K562 (cell line): ENCODE measurements around the gene RABIF. TPM values are rescaled to one million over a fixed set of nuclear protein-coding genes. Genes with fewer than 3 reads are reported as not detected.

Source experiments
- ATAC-seq: fragments of 200-7000 bp; cut with Tn5 transposase; 3 replicates; pipeline ENCODE4 v1.9.1; 2020; ENCODE audit warnings: moderate library complexity
- BruUV-seq: library from RNA; stranded (reverse); fragments of 400-500 nt; replicated peaks from 2 replicates; lab custom pipeline; 2021; lab: Mats Ljungman, UMichigan
- CTCF ChIA-PET: fragments of 300-600 bp; formaldehyde crosslinking; extraction: SDS; loops from one replicate; lab custom pipeline; 2021; ENCODE audit warnings: low intra/inter-chr PET ratio; lab: Yijun Ruan, JAX
- POLR2A ChIA-PET: fragments of 300-600, 350-650 bp; sonication (Branson Sonifier 250); formaldehyde crosslinking; extraction: SDS; loops from one replicate; lab custom pipeline; 2021; ENCODE audit warnings: antibody characterized with exemption, inconsistent platforms; lab: Yijun Ruan, JAX
- DNase-seq, 4 experiments: peaks; one replicate each; pipeline versions ENCODE4 v3.0.0 to v3.0.0-alpha.2; 2011 to 2018; ENCODE audit warnings: low spot score in 3 of 4, mixed read lengths in 3 of 4; ENCODE audit errors: extremely low read depth in 1 of 4
- FAIRE-seq: peaks from 2 replicates; lab custom pipeline; 2011; peaks lifted over from hg19 to GRCh38; lab: Jason Lieb, UNC
- H2AFZ ChIP-seq: 2 replicates; pipeline ENCODE4 v1.6.0; 2011; ENCODE audit warnings: low read depth, low read length, control low read depth, inconsistent platforms
- H3K27ac ChIP-seq: fragments of 200-600 bp; 3 replicates; pipeline ENCODE4 v1.8.0; 2011; ENCODE audit warnings: low read depth, mild to moderate bottlenecking, control low read depth, inconsistent platforms, low read length, moderate library complexity, mixed read lengths; ENCODE audit errors: extremely low read depth
- H3K27me3 ChIP-seq, 2 experiments: fragments of 300-600 bp in 1 of 2; 2 replicates in 1 of 2; 3 replicates in 1 of 2; pipeline versions ENCODE4 v1.6.0 to v1.8.0; 2011; ENCODE audit warnings: inconsistent platforms in 2 of 2, low read length in 2 of 2, mild to moderate bottlenecking in 1 of 2, mixed read lengths in 1 of 2, moderate library complexity in 1 of 2; ENCODE audit not compliant: control insufficient read depth in 2 of 2, insufficient read depth in 2 of 2
- H3K36me3 ChIP-seq: fragments of 300-600 bp; 3 replicates; pipeline ENCODE4 v1.8.0; 2011; ENCODE audit warnings: mild to moderate bottlenecking, low read length, inconsistent platforms; ENCODE audit not compliant: control insufficient read depth, insufficient read depth
- H3K4me1 ChIP-seq, 2 experiments: fragments of 200-600 bp in 1 of 2; replicated peaks in 1 of 2; 2 replicates in 1 of 2; 3 replicates in 1 of 2; pipeline versions ENCODE4 v1.5.1 to v1.8.0; 2011; ENCODE audit warnings: inconsistent platforms in 2 of 2, low read length in 2 of 2, mild to moderate bottlenecking in 1 of 2, mixed read lengths in 1 of 2, moderate library complexity in 1 of 2; ENCODE audit not compliant: control insufficient read depth in 2 of 2, insufficient read depth in 2 of 2
- H3K4me2 ChIP-seq: 2 replicates; pipeline ENCODE4 v1.6.1; 2011; ENCODE audit warnings: low read length, control low read depth, inconsistent platforms, mixed read lengths; ENCODE audit not compliant: insufficient read depth
- H3K4me3 ChIP-seq: fragments of 200-600 bp; sonication (generic), shearing (Covaris generic); 2 replicates; pipeline ENCODE4 v1.5.1; 2016; ENCODE audit warnings: control low read depth, inconsistent platforms
- H3K79me2 ChIP-seq: fragments of 200-600 bp; 3 replicates; pipeline ENCODE4 v1.8.0; 2011; ENCODE audit warnings: low read length, inconsistent platforms; ENCODE audit not compliant: control insufficient read depth, insufficient read depth
- H3K9ac ChIP-seq, 2 experiments: 2 replicates each; pipeline versions ENCODE4 v1.6.0 to v1.6.1; 2011; ENCODE audit warnings: low read depth in 2 of 2, low read length in 2 of 2, control low read depth in 1 of 2, inconsistent platforms in 1 of 2, mild to moderate bottlenecking in 1 of 2, mixed read lengths in 1 of 2; ENCODE audit not compliant: insufficient read depth in 1 of 2
- H3K9me1 ChIP-seq: one replicate; pipeline ENCODE4 v1.6.0; 2011; ENCODE audit warnings: inconsistent platforms, mild to moderate bottlenecking, low read length, moderate library complexity; ENCODE audit not compliant: control insufficient read depth, insufficient read depth
- H3K9me3 ChIP-seq: replicated peaks from 2 replicates; pipeline ENCODE4 v1.5.1; 2011; ENCODE audit warnings: low read depth, low read length, inconsistent platforms; ENCODE audit not compliant: control insufficient read depth, insufficient read depth
- H4K20me1 ChIP-seq: replicated peaks from 2 replicates; pipeline ENCODE4 v1.6.1; 2011; ENCODE audit warnings: low read length, inconsistent platforms, mixed read lengths; ENCODE audit not compliant: control insufficient read depth, insufficient read depth
- E2F3 ChIP-seq: fragments of 250-450 bp; sonication (Bioruptor Pico); IDR thresholded peaks from 2 replicates; pipeline ENCODE4 v1.4.0; 2020; ENCODE audit warnings: mild to moderate bottlenecking
- HEY1 ChIP-seq: fragments of 250-450 bp; sonication (Bioruptor Pico); IDR thresholded peaks from 2 replicates; pipeline ENCODE4 v1.5.0; 2020; ENCODE audit warnings: mild to moderate bottlenecking, moderate library complexity, borderline replicate concordance
- IRF2 ChIP-seq: sonication (generic); formaldehyde crosslinking; IDR thresholded peaks from 2 replicates; pipeline ENCODE4 v1.8.1; 2022; ENCODE audit warnings: mild to moderate bottlenecking, missing genetic modification reagents
- KDM1A ChIP-seq, 2 experiments: fragments of 450-650 bp; IDR thresholded peaks; 2 replicates each; pipeline ENCODE4 v1.6.1; 2016; ENCODE audit warnings: mild to moderate bottlenecking in 2 of 2
- KLF16 ChIP-seq: IDR thresholded peaks from 2 replicates; pipeline ENCODE4 v1.6.1; 2016; ENCODE audit warnings: antibody characterized with exemption
- MAFK ChIP-seq: IDR thresholded peaks from 2 replicates; pipeline ENCODE4 v1.6.1; 2011; ENCODE audit warnings: low read length, improper control_type of control experiment
- MIER1 ChIP-seq: fragments of 450-650 bp; IDR thresholded peaks from 2 replicates; pipeline ENCODE4 v1.6.1; 2016; ENCODE audit warnings: antibody characterized with exemption, mild to moderate bottlenecking, low read depth
- NFE2 ChIP-seq: IDR thresholded peaks from 2 replicates; pipeline ENCODE4 v1.6.1; 2014; ENCODE audit warnings: antibody characterized with exemption, low read depth
- RNF2 ChIP-seq: sonication (generic); IDR thresholded peaks from 2 replicates; pipeline ENCODE4 v1.6.1; 2016
- TAF7 ChIP-seq: fragments of 450-650 bp; IDR thresholded peaks from 2 replicates; pipeline ENCODE4 v1.6.1; 2016; ENCODE audit warnings: missing genetic modification characterization, missing compliant biosample characterization
- ZNF224 ChIP-seq: sonication (generic); formaldehyde crosslinking; IDR thresholded peaks from 2 replicates; pipeline ENCODE4 v1.8.0; 2022; ENCODE audit warnings: mild to moderate bottlenecking, missing genetic modification reagents
- ZNF695 ChIP-seq: fragments of 450-650 bp; formaldehyde crosslinking; IDR thresholded peaks from 2 replicates; pipeline ENCODE4 v1.4.0; 2020; ENCODE audit warnings: mild to moderate bottlenecking, moderate library complexity
- WGBS: fragments of 100-300 bp; shearing (Covaris generic); methylation state at CpG from one replicate; pipeline ENCODE4 v1.1.6; 2016; ENCODE audit warnings: low coverage, mixed read lengths; ENCODE audit not compliant: insufficient coverage; ENCODE audit errors: missing lambda C conversion rate; 5-methylcytosine and 5-hydroxymethylcytosine counted together
- in situ Hi-C: fragments of 300-500 bp; cut with MboI; formaldehyde crosslinking; loops from 4 replicates; pipeline ENCODE4 v1.15.0; 2018; ENCODE audit warnings: inconsistent platforms, mixed read lengths
- intact Hi-C: fragments of 100-400 bp; cut with micrococcal nuclease; formaldehyde crosslinking; loops from 2 replicates; pipeline ENCODE4 v1.14.2; 2022
- polyA plus RNA-seq, 8 experiments: library from polyadenylated mRNA; depleted of rRNA in 4 of 8; stranded (reverse) in 5 of 8; unstranded in 3 of 8; fragments of >200 nt; fragmentation: Nextera tagmentation in 2 of 8; fragmentation: Illumina TruSeq in 1 of 8; extraction: Ambion mirVana in 2 of 8; extraction: Trizol in 1 of 8; gene quantifications; 2 replicates each; pipeline versions ENCODE4 v1.2.1 to v1.2.3, GENCODE V29; 2011 to 2014; ENCODE audit warnings: inconsistent platforms in 1 of 8, missing spikeins in 1 of 8
- total RNA-seq, 7 experiments: library from RNA; depleted of rRNA in 6 of 7; stranded (reverse); fragments of >200 nt in 6 of 7; fragmentation: Illumina TruSeq in 2 of 7; extraction: Trizol in 2 of 7; gene quantifications; 2 replicates each; pipeline versions ENCODE4 v1.2.1 to v1.2.3, GENCODE V29; 2011 to 2021; ENCODE audit warnings: low replicate concordance in 1 of 7

RABIF gene
- total and polyA plus RNA-seq, 9 of the 15 experiments (the other 6 are each of a cell fraction or from before 2014, with no cell fraction given), result 7.4 to 20.1 (median 11.0) TPM

- H3K9ac ChIP-seq, result no peak overlapping the region
- intact Hi-C loops (no loop called here), in situ Hi-C loops (no loop called here)
- ATAC-seq, result no peak
- H3K4me2 ChIP-seq, result no peak overlapping the region
- ChIA-PET CTCF (no interaction called here), POLR2A (interaction anchor here (0.7 to 2.4 kb wide), 6 partner anchors 8 to 135 kb away, joined by 3 to 11 read pairs (median 4); partner anchors contain the start of genes KLHL12 and RABIF)
- BruUV-seq, result no TSS peak
- H3K27ac ChIP-seq, result no peak overlapping the region
- H2AFZ ChIP-seq, result no peak overlapping the region
- H3K27me3 ChIP-seq, result no peaks in the 10 kb centered on the region
- peaks cover 11% of the 10 kb centered on the region; the same call in 2 of the 3 replicates for H3K79me2 ChIP-seq
- H4K20me1 ChIP-seq, result no peaks in the 10 kb centered on the region
- H3K4me3 ChIP-seq, result no peak overlapping the region
- TF ChIP-seq TAF7, result no peak
- TF ChIP-seq E2F3, result no peak
- no peak for TF ChIP-seq MIER1
- no peak for TF ChIP-seq MAFK
- TF ChIP-seq IRF2 (CRISPR knock-in tag), result no peak
- no peak for TF ChIP-seq NFE2
- TF ChIP-seq KDM1A (IDR thresholded peaks at IDR 0.05), result no peak
- no peak for TF ChIP-seq ZNF224 (CRISPR knock-in tag)
- TF ChIP-seq HEY1 (CRISPR knock-in tag), result no peak
- TF ChIP-seq ZNF695 (CRISPR knock-in tag), result no peak
- TF ChIP-seq RNF2, result no peak
- TF ChIP-seq KLF16, result no peak
- peaks cover 28% of the 10 kb centered on the region for H3K36me3 ChIP-seq
- no peak for DNase-seq
- 91% methylated on average over 10 of the region's 10 CpGs for WGBS
- no peak for FAIRE-seq
- H3K9me3 ChIP-seq, result no peaks in the 10 kb centered on the region
- H3K4me1 ChIP-seq, result no peaks in the 10 kb centered on the region; a peak in 3 of 5 replicates
- no peaks in the 10 kb centered on the region for H3K9me1 ChIP-seq
These were observed 7.9 kb downstream of the RABIF start for GRCh38 chr1:202880961-202881460.
